GM12864 (cell line): ENCODE data around the gene ARHGAP22.

Experiments used
- DNase-seq: peaks from one replicate; pipeline ENCODE4 v3.0.0-alpha.2; 2011; ENCODE audit warnings: low read depth
- H3K4me3 ChIP-seq: 2 replicates; pipeline ENCODE4 v1.5.1; 2011; ENCODE audit warnings: mild to moderate bottlenecking, low read depth, low read length, control low read depth
- TF ChIP-seq, protein P1 (sequence below): IDR thresholded peaks from 2 replicates; pipeline ENCODE4 v1.5.1; 2011; ENCODE audit warnings: low read depth, mild to moderate bottlenecking, moderate library complexity, low read length, control low read depth, inconsistent platforms; ENCODE audit errors: missing control alignments

The ARHGAP22 gene

DNA sequence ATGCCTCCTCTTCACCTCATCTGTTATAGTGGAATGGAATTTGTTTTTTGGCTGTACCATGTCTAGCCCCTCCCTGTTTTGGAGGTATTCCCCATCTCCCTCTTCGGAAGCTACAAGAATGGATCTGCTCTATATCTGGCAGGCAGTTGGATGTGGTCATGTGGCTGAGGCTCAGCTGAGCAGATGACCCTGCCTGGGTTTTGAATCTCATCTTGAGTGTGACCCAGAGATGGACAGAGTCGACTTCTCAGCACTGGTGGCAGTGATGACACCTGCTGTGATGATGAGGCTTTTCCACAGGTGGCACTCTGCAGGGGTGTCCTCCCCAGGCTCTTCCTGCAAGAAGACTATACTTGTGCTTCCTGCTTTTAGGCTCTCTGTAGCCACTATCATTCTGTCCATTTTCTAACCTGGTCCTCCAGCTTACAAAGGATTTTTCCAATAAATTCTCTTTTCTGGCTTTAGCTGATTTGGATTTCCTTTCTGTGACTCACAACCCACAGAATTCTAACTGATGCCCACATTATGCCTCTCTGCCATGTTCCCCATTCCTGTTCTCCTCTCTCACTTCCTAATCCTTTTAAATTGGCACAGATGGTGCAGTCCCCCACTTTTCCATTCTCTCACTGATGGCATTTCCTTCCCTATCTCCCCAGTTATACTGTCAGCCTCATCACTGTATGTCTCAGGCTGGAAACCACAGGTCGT, 7.5 kb upstream of the ARHGAP22 start:
- no peak overlapping the region for H3K4me3 ChIP-seq
- no peak for DNase-seq
- TF ChIP-seq, protein P1, sequence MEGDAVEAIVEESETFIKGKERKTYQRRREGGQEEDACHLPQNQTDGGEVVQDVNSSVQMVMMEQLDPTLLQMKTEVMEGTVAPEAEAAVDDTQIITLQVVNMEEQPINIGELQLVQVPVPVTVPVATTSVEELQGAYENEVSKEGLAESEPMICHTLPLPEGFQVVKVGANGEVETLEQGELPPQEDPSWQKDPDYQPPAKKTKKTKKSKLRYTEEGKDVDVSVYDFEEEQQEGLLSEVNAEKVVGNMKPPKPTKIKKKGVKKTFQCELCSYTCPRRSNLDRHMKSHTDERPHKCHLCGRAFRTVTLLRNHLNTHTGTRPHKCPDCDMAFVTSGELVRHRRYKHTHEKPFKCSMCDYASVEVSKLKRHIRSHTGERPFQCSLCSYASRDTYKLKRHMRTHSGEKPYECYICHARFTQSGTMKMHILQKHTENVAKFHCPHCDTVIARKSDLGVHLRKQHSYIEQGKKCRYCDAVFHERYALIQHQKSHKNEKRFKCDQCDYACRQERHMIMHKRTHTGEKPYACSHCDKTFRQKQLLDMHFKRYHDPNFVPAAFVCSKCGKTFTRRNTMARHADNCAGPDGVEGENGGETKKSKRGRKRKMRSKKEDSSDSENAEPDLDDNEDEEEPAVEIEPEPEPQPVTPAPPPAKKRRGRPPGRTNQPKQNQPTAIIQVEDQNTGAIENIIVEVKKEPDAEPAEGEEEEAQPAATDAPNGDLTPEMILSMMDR = no peak

DNA sequence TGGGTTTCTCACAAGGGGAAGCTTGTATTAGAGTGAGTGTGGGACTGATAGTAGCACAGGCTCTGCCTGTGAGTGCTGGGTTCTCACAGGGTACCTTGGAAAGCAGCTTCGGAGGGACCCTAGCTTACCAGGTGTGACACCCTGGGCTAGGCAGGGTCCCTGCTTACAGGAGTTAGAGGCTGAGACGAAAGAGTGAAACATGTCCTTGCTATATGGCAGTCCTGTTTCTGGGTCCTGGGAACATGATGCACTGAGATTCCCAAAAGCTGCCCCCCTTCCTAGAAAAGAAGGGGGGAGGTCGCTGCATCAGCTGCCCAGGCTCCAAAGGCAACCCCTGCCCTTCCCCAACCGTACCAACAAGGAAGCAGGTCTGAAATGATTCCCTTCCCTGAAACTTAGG, 6.3 kb upstream of the ARHGAP22 start:
- no peak for DNase-seq
- TF ChIP-seq, protein P1 = no peak
- no peak overlapping the region for H3K4me3 ChIP-seq

DNA sequence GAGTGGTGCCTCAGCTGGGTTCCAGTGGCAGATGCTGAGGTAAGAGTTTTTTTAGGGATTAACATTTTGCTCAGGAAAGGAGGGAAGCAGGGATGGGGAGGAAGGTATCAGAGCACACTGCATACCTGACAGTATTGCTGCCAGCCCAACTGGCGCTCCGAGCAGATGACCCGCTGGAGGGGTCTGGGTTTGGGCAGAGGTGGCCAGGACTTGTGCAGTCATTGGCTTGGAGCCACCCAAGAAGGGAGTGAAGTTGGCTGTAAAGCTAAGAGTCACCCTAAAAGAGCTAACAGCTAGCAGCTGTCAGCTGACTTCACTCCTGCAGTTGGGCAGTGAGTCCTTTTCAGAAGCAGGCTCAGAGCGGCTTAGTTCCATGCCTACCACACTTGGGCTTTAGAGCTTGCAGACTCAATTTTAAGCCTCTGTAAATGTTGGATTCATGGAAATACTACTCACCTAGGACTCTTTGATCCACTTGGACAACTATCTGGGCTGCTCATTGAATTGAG, 5.8 kb upstream of the ARHGAP22 start:
- DNase-seq = no peak
- TF ChIP-seq, protein P1 = no peak
- no peak overlapping the region for H3K4me3 ChIP-seq

DNA sequence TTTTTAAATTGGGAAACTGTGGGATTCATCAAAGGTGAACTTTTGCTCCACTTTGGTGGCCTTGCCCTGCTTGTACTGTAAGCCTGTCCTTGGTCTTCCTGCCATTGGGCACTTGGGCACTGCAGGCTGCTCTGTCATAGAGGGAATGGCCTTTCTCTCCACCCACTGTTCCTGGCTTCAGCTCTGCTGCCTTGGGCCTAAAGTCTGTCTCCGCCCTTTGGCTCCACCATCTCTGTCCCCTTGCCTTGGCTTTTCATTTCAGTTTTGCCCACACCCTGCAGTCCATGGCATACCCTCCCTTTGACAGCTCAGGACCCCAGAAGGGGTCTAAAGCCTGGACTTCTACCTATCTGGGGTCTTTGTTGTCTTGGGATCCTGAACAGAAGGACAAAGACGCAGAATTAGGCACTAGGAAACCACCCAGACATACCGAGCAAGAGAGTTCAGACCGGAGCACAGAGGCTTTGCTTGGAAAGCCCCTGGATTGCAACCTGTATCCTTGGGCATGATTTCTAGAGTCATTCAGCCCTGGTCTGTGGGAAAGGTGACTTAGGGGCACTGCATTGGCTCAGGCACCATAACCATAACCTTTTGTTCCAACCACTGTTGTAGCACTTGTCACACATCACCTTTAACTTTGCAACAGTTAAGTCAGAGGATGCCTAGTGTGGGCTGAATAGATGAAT, 5.2 kb upstream of the ARHGAP22 start:
- TF ChIP-seq, protein P1 = no peak
- DNase-seq = no peak
- H3K4me3 ChIP-seq = no peak overlapping the region

DNA sequence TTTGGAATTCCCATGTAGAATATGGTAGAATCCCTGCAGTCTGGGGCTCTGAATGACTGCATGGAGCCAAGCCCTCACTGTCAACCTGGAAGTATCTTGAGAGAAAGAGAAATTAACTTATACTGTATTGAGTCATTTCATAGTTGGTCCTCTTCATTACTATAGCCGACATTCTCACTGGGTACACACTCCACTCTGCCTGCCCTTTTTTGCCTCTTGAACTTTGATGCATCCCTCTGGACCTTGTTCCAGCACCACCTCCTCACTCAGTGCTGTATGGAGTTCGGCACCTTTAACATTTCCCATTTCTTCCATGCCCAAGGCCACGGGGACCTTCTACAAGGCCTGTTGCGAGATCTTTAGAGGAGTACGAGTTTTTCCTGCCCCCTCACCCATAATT, 4.6 kb upstream of the ARHGAP22 start:
- no peak overlapping the region for H3K4me3 ChIP-seq
- TF ChIP-seq, protein P1 = no peak
- no peak for DNase-seq

DNA sequence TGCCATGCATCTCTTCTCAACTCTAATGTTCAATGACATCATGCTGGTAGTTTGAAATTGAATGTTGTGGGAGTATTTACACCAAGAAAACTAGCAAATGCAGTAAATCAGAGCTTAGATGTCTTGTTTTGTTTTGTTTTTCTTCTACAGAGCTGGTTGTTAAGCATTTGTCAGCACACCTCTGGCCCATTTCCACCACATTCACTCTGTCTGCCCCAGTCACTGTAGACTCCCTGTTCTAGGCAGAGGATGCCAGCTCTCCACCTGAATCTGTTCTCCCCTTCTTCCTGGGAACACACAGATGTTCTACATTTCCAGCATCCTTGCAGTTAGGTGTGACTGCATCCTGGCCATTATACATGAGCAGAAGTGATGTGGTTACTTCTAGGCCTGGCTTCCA, 4.1 kb upstream of the ARHGAP22 start:
- H3K4me3 ChIP-seq = no peak overlapping the region
- TF ChIP-seq, protein P1 = no peak
- no peak for DNase-seq
